Stomach (tissue), 9 donors: ENCODE data around the gene MSTN. TPM values are rescaled to one million over a fixed set of nuclear protein-coding genes. Genes with fewer than 3 reads are reported as not detected.

Experiments
- DNase-seq, 2 donors: peaks; one replicate each; pipeline versions ENCODE4 v3.0.0 to v3.0.0-alpha.2; 2013 to 2019
- H3K27ac ChIP-seq, 5 donors: fragments of 200-600 bp in 4 of 5; sonication (generic) in 4 of 5; one replicate each; pipeline ENCODE4 v1.5.1; 2013 to 2019; ENCODE audit warnings: mild to moderate bottlenecking in 1 of 5, moderate library complexity in 1 of 5
- H3K27me3 ChIP-seq, 3 donors: fragments of 200-600 bp; sonication (generic); one replicate each; pipeline ENCODE4 v1.5.1; 2017 to 2019; ENCODE audit warnings: mixed run types in 1 of 3
- H3K36me3 ChIP-seq, 4 donors: fragments of 200-600 bp; sonication (generic); 1 replicate in 3 of 4; 2 replicates in 1 of 4; pipeline ENCODE4 v1.5.1; 2016 to 2019
- H3K4me1 ChIP-seq, 4 donors: fragments of 200-600 bp; sonication (generic); one replicate each; pipeline ENCODE4 v1.5.1; 2016 to 2019
- H3K4me3 ChIP-seq, 4 donors: fragments of 200-600 bp; sonication (generic) in 3 of 4; one replicate each; pipeline ENCODE4 v1.5.1; 2016 to 2019; ENCODE audit warnings: mild to moderate bottlenecking in 1 of 4
- H3K9me3 ChIP-seq, 4 donors: fragments of 200-600 bp; sonication (generic); one replicate each; pipeline ENCODE4 v1.5.1; 2016 to 2019
- CTCF ChIP-seq, 7 experiments: fragments of 450-650 bp in 4 of 7; fragments of 200-600 bp in 3 of 7; sonication (generic) in 3 of 7; IDR thresholded peaks; one replicate each; pipeline ENCODE4 v1.5.1; 2016 to 2019; ENCODE audit warnings: antibody characterized with exemption in 7 of 7, control low read depth in 2 of 7, mild to moderate bottlenecking in 1 of 7
- EP300 ChIP-seq: sonication (generic); formaldehyde crosslinking; IDR thresholded peaks from one replicate; pipeline ENCODE4 v1.6.1; 2017; ENCODE audit warnings: antibody characterized with exemption
- POLR2A ChIP-seq, 4 donors: fragments of 450-650 bp; IDR thresholded peaks; one replicate each; pipeline ENCODE4 v1.6.1; 2016; ENCODE audit warnings: antibody characterized with exemption in 4 of 4, control low read depth in 2 of 4, mild to moderate bottlenecking in 1 of 4, moderate library complexity in 1 of 4
- POLR2AphosphoS5 ChIP-seq, 3 donors: sonication (generic); formaldehyde crosslinking; IDR thresholded peaks; one replicate each; pipeline ENCODE4 v1.6.1; 2016; ENCODE audit warnings: antibody characterized with exemption in 3 of 3
- WGBS, 5 donors: extraction: QIAGEN DNeasy Blood & Tissue Kit in 3 of 5; methylation state at CpG; one replicate each; pipeline versions ENCODE4 v1.1.5 to v1.1.7; 2013 to 2018; 5-methylcytosine and 5-hydroxymethylcytosine counted together
- intact Hi-C: fragments of 100-400 bp; cut with DNase I; formaldehyde crosslinking; loops from one replicate; pipeline ENCODE4 v1.15.1; 2023; ENCODE audit warnings: low total_unique reads
- polyA plus RNA-seq, 3 donors: library from polyadenylated mRNA; stranded (reverse); fragments of 200-250 nt; gene quantifications; one replicate each; pipeline ENCODE4 v1.2.3, GENCODE V29; 2013
- total RNA-seq, 5 donors: library from RNA; depleted of rRNA; stranded (reverse); fragments of >200 nt; gene quantifications; one replicate each; pipeline versions ENCODE4 v1.1.0 to v1.2.3, GENCODE V29; 2014 to 2016
- donor health status: healthy with polysubstance abuse.
- donor health status: Bipolar disorder and iron deficiency.
- donor health status: healthy.

The MSTN gene
- total and polyA plus RNA-seq, 8 donors, result 0.45 to 2.0 (median 0.46) TPM; not detected in 5

- Histone ChIP-seq H3K36me3 (no peaks in the 10 kb centered on the region), H3K9me3 (no peaks in the 10 kb centered on the region), H3K4me3 (no peak overlapping the region), H3K27ac (no peak overlapping the region), H3K4me1 (no peaks in the 10 kb centered on the region), H3K27me3 (no peaks in the 10 kb centered on the region)
- 67 to 97% (median 77%) methylated on average over 4 of the region's 4 CpGs for whole genome bisulfite sequencing, 5 donors
- intact Hi-C loops, result no loop called here
- TF ChIP-seq EP300, result no peak
- no peak for TF ChIP-seq POLR2AphosphoS5 (IDR thresholded peaks at IDR 0.05)
- no peak for TF ChIP-seq POLR2A (IDR thresholded peaks at IDR 0.05)
- no peak for TF ChIP-seq CTCF (IDR thresholded peaks at IDR 0.05)
- DNase-seq, result no peak
Observed at GRCh38 chr2:190107409-190107808, 44.9 kb upstream of the MSTN start.

- TF ChIP-seq POLR2A (IDR thresholded peaks at IDR 0.05) (no peak), POLR2AphosphoS5 (IDR thresholded peaks at IDR 0.05) (no peak), EP300 (no peak), CTCF (IDR thresholded peaks at IDR 0.05) (no peak)
Observed at GRCh38 chr2:190106783-190107182, 44.3 kb upstream of the MSTN start.

GRCh38 chr2:190105554-190105953, 43.0 kb upstream of the MSTN start:
- TF ChIP-seq POLR2AphosphoS5 (IDR thresholded peaks at IDR 0.05) (no peak), POLR2A (IDR thresholded peaks at IDR 0.05) (no peak), CTCF (IDR thresholded peaks at IDR 0.05) (no peak), EP300 (no peak)
- 80 to 91% (median 84%) methylated on average over 2 of the region's 2 CpGs for WGBS, 5 donors
- Histone ChIP-seq H3K9me3 (peaks cover 0 to 4% (median 0%) of the 10 kb centered on the region in 4 donors), H3K4me1 (no peaks in the 10 kb centered on the region), H3K36me3 (no peaks in the 10 kb centered on the region), H3K4me3 (no peak overlapping the region), H3K27ac (no peak overlapping the region), H3K27me3 (no peaks in the 10 kb centered on the region)
- intact Hi-C loops, result no loop called here
- DNase-seq, result no peak

More at GRCh38 chr2:190106783-190107182, 44.3 kb upstream of the MSTN start:
- Histone ChIP-seq H3K4me1 (no peaks in the 10 kb centered on the region), H3K9me3 (peaks cover 0 to 3% (median 0%) of the 10 kb centered on the region in 4 donors), H3K36me3 (no peaks in the 10 kb centered on the region), H3K27me3 (no peaks in the 10 kb centered on the region), H3K27ac (no peak overlapping the region), H3K4me3 (no peak overlapping the region)
- intact Hi-C loops, result no loop called here
- DNase-seq, result no peak

GRCh38 chr2:190103144-190103543, 40.6 kb upstream of the MSTN start:
- no peak overlapping the region for H3K4me3 ChIP-seq
- DNase-seq, result no peak
- H3K4me1 ChIP-seq, result no peaks in the 10 kb centered on the region
- no peak overlapping the region for H3K27ac ChIP-seq
- H3K27me3 ChIP-seq, result no peaks in the 10 kb centered on the region
- no peaks in the 10 kb centered on the region for H3K36me3 ChIP-seq
- WGBS, 5 donors, result 77 to 85% (median 83%) methylated on average over 3 of the region's 3 CpGs
- no peak for TF ChIP-seq CTCF (IDR thresholded peaks at IDR 0.05)
- no peak for TF ChIP-seq POLR2AphosphoS5 (IDR thresholded peaks at IDR 0.05)
- peaks cover 0 to 6% (median 0%) of the 10 kb centered on the region in 4 donors for H3K9me3 ChIP-seq
- intact Hi-C loops, result no loop called here
